SK-N-SH (cell line): ENCODE results near the gene NEMP1. TPM values are rescaled to one million over a fixed set of nuclear protein-coding genes. Genes with fewer than 3 reads are reported as not detected.

Source experiments
- CTCF ChIA-PET: fragments of 300-600, 350-600 bp; formaldehyde crosslinking; extraction: SDS; loops from one replicate; lab custom pipeline; 2021; lab: Yijun Ruan, JAX
- POLR2A ChIA-PET: fragments of 350-600 bp; sonication (Branson Sonifier 250); formaldehyde crosslinking; extraction: SDS; loops from one replicate; lab custom pipeline; 2020; ENCODE audit warnings: antibody characterized with exemption, inconsistent platforms; lab: Yijun Ruan, JAX
- DNase-seq: peaks from one replicate; pipeline ENCODE4 v3.0.0; 2012
- H2AFZ ChIP-seq: fragments of 200-600 bp; sonication (generic); 2 replicates; pipeline ENCODE4 v1.8.1; 2016; ENCODE audit warnings: antibody characterized with exemption, mild to moderate bottlenecking, low read depth
- H3F3A ChIP-seq: fragments of 200-600 bp; sonication (generic); replicated peaks from 2 replicates; pipeline ENCODE3; 2016; ENCODE audit warnings: antibody characterized with exemption, mild to moderate bottlenecking; ENCODE audit not compliant: insufficient read depth
- H3K27ac ChIP-seq, 2 experiments: fragments of 200-500 bp in 1 of 2; fragments of 200-600 bp in 1 of 2; sonication (Bioruptor generic) in 1 of 2; sonication (generic), shearing (Covaris generic) in 1 of 2; 2 replicates each; pipeline versions ENCODE4 v1.5.1 to v1.6.1; 2014 to 2016; ENCODE audit warnings: low read depth in 2 of 2, inconsistent platforms in 1 of 2, low read length in 1 of 2, mild to moderate bottlenecking in 1 of 2, mixed read lengths in 1 of 2
- H3K27me3 ChIP-seq: fragments of 200-600 bp; sonication (generic), shearing (Covaris generic); 2 replicates; pipeline ENCODE4 v1.6.1; 2016; ENCODE audit warnings: mixed run types; ENCODE audit not compliant: insufficient read depth
- H3K36me3 ChIP-seq, 2 experiments: fragments of 200-500 bp in 1 of 2; fragments of 200-600 bp in 1 of 2; sonication (Bioruptor generic) in 1 of 2; sonication (generic) in 1 of 2; replicated peaks in 1 of 2; 2 replicates each; pipeline versions ENCODE3 to v1.5.1; 2014 to 2016; ENCODE audit warnings: low read length in 1 of 2, mild to moderate bottlenecking in 1 of 2; ENCODE audit not compliant: insufficient read depth in 2 of 2, control insufficient read depth in 1 of 2
- H3K4me1 ChIP-seq, 2 experiments: fragments of 200-500 bp in 1 of 2; fragments of 200-600 bp in 1 of 2; sonication (Bioruptor generic) in 1 of 2; sonication (generic), shearing (Covaris generic) in 1 of 2; 2 replicates each; pipeline versions ENCODE4 v1.5.1 to v1.6.1; 2014 to 2016; ENCODE audit warnings: low read depth in 1 of 2, low read length in 1 of 2, mixed run types in 1 of 2; ENCODE audit not compliant: insufficient read depth in 2 of 2, control insufficient read depth in 1 of 2
- H3K4me2 ChIP-seq: fragments of 200-600 bp; sonication (generic), shearing (Covaris generic); 2 replicates; pipeline ENCODE4 v1.6.1; 2017; ENCODE audit warnings: mixed run types
- H3K4me3 ChIP-seq, 2 experiments: fragments of 200-500 bp in 1 of 2; fragments of 200-600 bp in 1 of 2; sonication (Bioruptor generic) in 1 of 2; sonication (generic), shearing (Covaris generic) in 1 of 2; 2 replicates each; pipeline versions ENCODE4 v1.5.1 to v1.8.1; 2014 to 2016; ENCODE audit warnings: low read depth in 2 of 2, inconsistent platforms in 1 of 2, low read length in 1 of 2, mild to moderate bottlenecking in 1 of 2, mixed read lengths in 1 of 2, moderate library complexity in 1 of 2
- H3K79me2 ChIP-seq: fragments of 200-600 bp; sonication (generic); 2 replicates; pipeline ENCODE4 v1.8.1; 2017; ENCODE audit warnings: mild to moderate bottlenecking; ENCODE audit not compliant: insufficient read depth
- H3K9ac ChIP-seq: fragments of 200-600 bp; sonication (generic); 2 replicates; pipeline ENCODE4 v1.6.1; 2017; ENCODE audit warnings: mixed run types
- H3K9me2 ChIP-seq: fragments of 200-600 bp; sonication (generic); 2 replicates; pipeline ENCODE4 v1.6.1; 2017; ENCODE audit warnings: mixed run types
- H3K9me3 ChIP-seq: fragments of 200-600 bp; sonication (generic); 2 replicates; pipeline ENCODE4 v1.6.1; 2017; ENCODE audit warnings: mixed run types, mild to moderate bottlenecking, moderate library complexity
- H4K20me1 ChIP-seq: fragments of 200-600 bp; sonication (generic); 2 replicates; pipeline ENCODE4 v1.6.1; 2017; ENCODE audit warnings: mild to moderate bottlenecking, mixed run types; ENCODE audit not compliant: insufficient read depth
- CHD2 ChIP-seq: fragments of 150-350 bp; IDR thresholded peaks from 2 replicates; pipeline ENCODE4 v1.6.1; 2018; ENCODE audit warnings: low read length; ENCODE audit not compliant: partially characterized antibody
- ELF1 ChIP-seq: IDR thresholded peaks from 2 replicates; pipeline ENCODE4 v1.4.0; 2012
- EP300 ChIP-seq, 2 experiments: IDR thresholded peaks; 2 replicates each; pipeline versions ENCODE4 v1.4.0 to v1.6.1; 2012; ENCODE audit warnings: borderline replicate concordance in 1 of 2, low read depth in 1 of 2, low read length in 1 of 2
- FOSL2 ChIP-seq: IDR thresholded peaks from 2 replicates; pipeline ENCODE4 v1.4.0; 2012; ENCODE audit warnings: low read depth, mild to moderate bottlenecking, moderate library complexity, borderline replicate concordance
- FOXJ3 ChIP-seq: sonication (generic); formaldehyde crosslinking; IDR thresholded peaks from 2 replicates; pipeline ENCODE4 v1.5.1; 2020; ENCODE audit warnings: mild to moderate bottlenecking, missing genetic modification reagents
- GABPA ChIP-seq: IDR thresholded peaks from 2 replicates; pipeline ENCODE4 v1.4.0; 2012; ENCODE audit warnings: low read depth, mild to moderate bottlenecking
- GATA2 ChIP-seq: sonication (generic); formaldehyde crosslinking; IDR thresholded peaks from 2 replicates; pipeline ENCODE4 v1.5.0; 2020; ENCODE audit warnings: mild to moderate bottlenecking, missing genetic modification reagents
- IRF3 ChIP-seq: fragments of 150-350 bp; IDR thresholded peaks from 2 replicates; pipeline ENCODE4 v1.6.1; 2016; ENCODE audit warnings: mild to moderate bottlenecking, low read depth, low read length
- MEF2A ChIP-seq: IDR thresholded peaks from 2 replicates; pipeline ENCODE4 v1.4.0; 2012; ENCODE audit warnings: low read depth, borderline replicate concordance
- MXI1 ChIP-seq: IDR thresholded peaks from 2 replicates; pipeline ENCODE4 v1.6.1; 2012; ENCODE audit warnings: mild to moderate bottlenecking, low read depth, low read length, improper control_type of control experiment
- NFIC ChIP-seq: IDR thresholded peaks from 2 replicates; pipeline ENCODE4 v1.4.0; 2012; ENCODE audit warnings: borderline replicate concordance
- PBX3 ChIP-seq: IDR thresholded peaks from 2 replicates; pipeline ENCODE4; 2012
- POLR2AphosphoS5 ChIP-seq: IDR thresholded peaks from 2 replicates; pipeline ENCODE4 v1.6.1; 2012; ENCODE audit warnings: low read depth, low read length
- RCOR1 ChIP-seq: fragments of 150-350 bp; IDR thresholded peaks from 2 replicates; pipeline ENCODE4 v1.6.1; 2017; ENCODE audit warnings: antibody characterized with exemption, low read length
- RFX5 ChIP-seq: IDR thresholded peaks from 2 replicates; pipeline ENCODE4 v1.6.1; 2012; ENCODE audit warnings: mild to moderate bottlenecking, improper control_type of control experiment, low read length
- RXRA ChIP-seq: IDR thresholded peaks from 2 replicates; pipeline ENCODE4 v1.4.0; 2012; ENCODE audit warnings: low read depth, mild to moderate bottlenecking, borderline replicate concordance
- SIN3A ChIP-seq: IDR thresholded peaks from 2 replicates; pipeline ENCODE4 v1.6.1; 2012; ENCODE audit warnings: low read depth, mild to moderate bottlenecking, low read length, moderate library complexity, borderline replicate concordance
- TAF1 ChIP-seq: IDR thresholded peaks from 2 replicates; pipeline ENCODE4 v1.6.1; 2012; ENCODE audit warnings: low read depth, mild to moderate bottlenecking, low read length, moderate library complexity, borderline replicate concordance
- TCF12 ChIP-seq: IDR thresholded peaks from 2 replicates; pipeline ENCODE4 v1.4.0; 2012
- USF1 ChIP-seq: IDR thresholded peaks from 2 replicates; pipeline ENCODE4 v1.4.0; 2012; ENCODE audit warnings: low read depth, borderline replicate concordance
- USF2 ChIP-seq: fragments of 150-350 bp; IDR thresholded peaks from 2 replicates; pipeline ENCODE4 v1.6.1; 2017; ENCODE audit warnings: antibody characterized with exemption, low read length, low read depth, borderline replicate concordance
- YY1 ChIP-seq: IDR thresholded peaks from 2 replicates; pipeline ENCODE4 v1.4.0; 2012; ENCODE audit warnings: low read depth, mild to moderate bottlenecking
- WGBS: methylation state at CpG from one replicate; pipeline ENCODE4 v1.1.6; 2017; ENCODE audit warnings: low lambda C conversion rate; 5-methylcytosine and 5-hydroxymethylcytosine counted together
- polyA plus RNA-seq, 3 experiments: library from polyadenylated mRNA; depleted of rRNA; stranded (reverse); fragments of >200 nt; gene quantifications; 2 replicates each; pipeline ENCODE4 v1.2.3, GENCODE V29; 2012
- TF ChIP-seq, protein P1 (sequence below): IDR thresholded peaks from 2 replicates; pipeline ENCODE4 v1.4.0; 2012; ENCODE audit warnings: low read depth

NEMP1 gene
- polyA plus RNA-seq (2012; rRNA removed), result 6.2 and 8.8 TPM in 2 replicates
- polyA plus RNA-seq (2012; cell fraction: cytosol; rRNA removed), result 7.0 and 7.1 TPM in 2 replicates
- 13.4 and 24.8 TPM in 2 replicates for polyA plus RNA-seq (2012; cell fraction: nucleus; rRNA removed)

DNA sequence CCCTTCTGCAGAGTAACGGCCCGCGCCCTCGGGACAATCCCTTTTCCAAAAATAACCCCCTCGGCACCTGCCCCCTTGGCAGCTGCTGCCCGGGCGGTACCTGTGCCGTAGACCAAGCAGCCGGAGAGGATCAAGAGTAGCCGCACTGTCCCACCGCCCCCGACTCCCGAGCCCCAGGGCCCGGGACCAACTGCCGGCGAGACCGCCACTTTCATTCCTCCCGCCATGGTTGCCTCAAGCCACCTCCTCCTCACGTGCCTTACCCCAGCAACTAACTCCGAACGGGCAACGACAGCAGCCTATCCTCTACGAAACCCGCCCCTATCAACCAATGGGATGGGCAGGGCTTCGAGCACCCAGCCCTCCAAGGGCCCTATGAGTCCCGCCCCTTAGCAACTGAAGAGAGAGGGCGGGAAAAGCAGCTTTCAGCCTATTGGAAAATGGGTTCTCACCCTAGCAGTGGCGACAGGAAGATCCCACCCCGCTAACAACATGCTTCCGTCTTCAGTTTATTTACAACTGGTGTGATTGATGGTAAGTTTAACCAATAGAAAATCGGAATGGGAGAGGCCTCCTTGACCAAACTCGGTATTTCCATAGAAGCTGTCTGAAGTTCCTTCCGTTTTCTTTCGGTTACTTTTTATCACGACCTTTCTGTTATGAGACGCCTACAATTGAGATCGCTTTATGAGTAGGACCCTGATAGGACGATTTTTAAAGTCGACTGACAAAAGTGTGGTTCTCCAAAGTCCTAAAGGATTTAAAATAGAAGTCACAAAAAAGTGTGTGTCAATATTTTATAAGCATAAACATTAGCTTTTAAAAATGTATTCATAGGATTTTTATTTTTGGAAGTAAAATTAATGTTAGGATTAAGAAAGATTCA lies at the start of gene NEMP1:
NEMP1 (minus strand) TSS at position 273 of the 886 bp plus-strand sequence; CDS start at position 227, 46 bp downstream.
- H3K9ac ChIP-seq, result peak within 1 kb of the TSS; percentile 83
- CTCF ChIA-PET, result interaction anchor here (0.8 to 14.9 kb wide), 9 partner anchors 10 to 160 kb away, joined by 3 to 339 read pairs (median 7); partner anchors contain the start of genes NAB2 and STAT6
- POLR2A ChIA-PET, result interaction anchor here (0.6 to 1.6 kb wide), 6 partner anchors 8 to 92 kb away, joined by 3 to 7 read pairs (median 4); partner anchors contain the start of genes NAB2 and STAT6

More for the DNA sequence above, at the start of gene NEMP1:
- H3K27me3 ChIP-seq, result no peaks in the 10 kb centered on the region
- no peaks in the 10 kb centered on the region for H4K20me1 ChIP-seq
- H3K79me2 ChIP-seq, result peaks cover 42% of the 10 kb centered on the region
- peaks cover 9% of the 10 kb centered on the region for H3F3A ChIP-seq
- peak within 1 kb of the TSS; percentile 77 to 79 for H3K27ac ChIP-seq
- no peaks in the 10 kb centered on the region for H3K36me3 ChIP-seq
- TF ChIP-seq RXRA, result no peak
- no peak for TF ChIP-seq GATA2 (CRISPR knock-in tag)
- TF ChIP-seq FOXJ3 (CRISPR knock-in tag), result no peak
- TF ChIP-seq CHD2, result peak; percentile 70
- 0 out of 2 replicates have a peak, but pooled peaks have one; percentile 44 for TF ChIP-seq ELF1
- no peak for TF ChIP-seq FOSL2
- no peak for TF ChIP-seq TCF12
- TF ChIP-seq, protein P1, sequence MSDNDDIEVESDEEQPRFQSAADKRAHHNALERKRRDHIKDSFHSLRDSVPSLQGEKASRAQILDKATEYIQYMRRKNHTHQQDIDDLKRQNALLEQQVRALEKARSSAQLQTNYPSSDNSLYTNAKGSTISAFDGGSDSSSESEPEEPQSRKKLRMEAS, result peak; percentile 93
- peak; percentile 77 for TF ChIP-seq IRF3
- TF ChIP-seq YY1, result peak; percentile 70; the same call in 1 of the 2 replicates
- peak; percentile 86 for TF ChIP-seq RFX5
- peak; percentile 93 for TF ChIP-seq USF1
- TF ChIP-seq EP300 (IDR thresholded peaks at IDR 0.05; ENCODE audit: borderline replicate concordance in 1 of 2, low read depth in 1 of 2, low read length in 1 of 2), result no peak; a peak in 1 of 4 replicates
- TF ChIP-seq RCOR1, result no peak
- peak; percentile 61; the same call in 1 of the 2 replicates for TF ChIP-seq TAF1
- TF ChIP-seq POLR2AphosphoS5, result peak; percentile 40; the same call in 1 of the 2 replicates
- no peak for TF ChIP-seq NFIC
- TF ChIP-seq PBX3, result peak; percentile 97
- peak; percentile 97 for TF ChIP-seq SIN3A
- TF ChIP-seq GABPA, result peak; percentile 93
- TF ChIP-seq MXI1, result peak; percentile 96
- TF ChIP-seq MEF2A, result no peak
- TF ChIP-seq USF2, result peak; percentile 81
- H3K9me2 ChIP-seq, result no peaks in the 10 kb centered on the region
- H3K4me3 ChIP-seq, result peak within 1 kb of the TSS; percentile 67 to 93
- WGBS, result under 1% methylated on average over 25 of the region's 39 CpGs
- H3K4me1 ChIP-seq, result peaks cover 0 to 4% of the 10 kb centered on the region in 2 experiments; a peak in 2 of 4 replicates
- peak; percentile 95 for DNase-seq
- H2AFZ ChIP-seq, result peak within 1 kb of the TSS; percentile 93
- H3K4me2 ChIP-seq, result peak within 1 kb of the TSS; percentile 91
- no peaks in the 10 kb centered on the region for H3K9me3 ChIP-seq
